DOHH2 (cell line): ENCODE results near the gene MET.

Source experiments
- H3F3A ChIP-seq: fragments of 200-600 bp; sonication (generic), shearing (Covaris generic); 2 replicates; pipeline ENCODE4 v1.6.0; 2016; ENCODE audit warnings: antibody characterized with exemption, mild to moderate bottlenecking; ENCODE audit not compliant: control insufficient read depth, insufficient read depth
- H3K27ac ChIP-seq: fragments of 200-600 bp; sonication (generic); 2 replicates; pipeline ENCODE4 v1.5.1; 2014; ENCODE audit warnings: low read depth, mild to moderate bottlenecking, low read length, moderate library complexity
- H3K27me3 ChIP-seq: fragments of 200-600 bp; sonication (generic); 2 replicates; pipeline ENCODE4 v1.6.1; 2014; ENCODE audit warnings: mild to moderate bottlenecking, low read length, mixed read lengths; ENCODE audit not compliant: control insufficient read depth
- H3K36me3 ChIP-seq: fragments of 200-600 bp; sonication (generic); 2 replicates; pipeline ENCODE4 v1.6.1; 2014; ENCODE audit warnings: mild to moderate bottlenecking, low read length, moderate library complexity, mixed read lengths; ENCODE audit not compliant: control insufficient read depth
- H3K4me1 ChIP-seq: fragments of 200-600 bp; sonication (generic); 2 replicates; pipeline ENCODE4 v1.6.1; 2014; ENCODE audit warnings: mild to moderate bottlenecking, low read length, mixed read lengths; ENCODE audit not compliant: control insufficient read depth
- H3K4me2 ChIP-seq: fragments of 200-600 bp; sonication (generic); 2 replicates; pipeline ENCODE4 v1.6.0; 2014; ENCODE audit warnings: mild to moderate bottlenecking, low read length, moderate library complexity
- H3K4me3 ChIP-seq: fragments of 200-600 bp; sonication (generic); 2 replicates; pipeline ENCODE4 v1.5.1; 2014; ENCODE audit warnings: mild to moderate bottlenecking, low read length, mixed read lengths
- H3K79me2 ChIP-seq: fragments of 200-600 bp; sonication (generic); 2 replicates; pipeline ENCODE4 v1.6.1; 2014; ENCODE audit warnings: mild to moderate bottlenecking, low read length, mixed read lengths; ENCODE audit not compliant: control insufficient read depth
- H3K9me2 ChIP-seq: fragments of 200-600 bp; sonication (generic); replicated peaks from 2 replicates; pipeline ENCODE4 v1.6.1; 2014; ENCODE audit warnings: mild to moderate bottlenecking, low read length, mixed read lengths; ENCODE audit not compliant: control insufficient read depth
- H3K9me3 ChIP-seq: fragments of 200-600 bp; sonication (generic); 2 replicates; pipeline ENCODE4 v1.6.1; 2014; ENCODE audit warnings: antibody characterized with exemption, low read length, mixed read lengths; ENCODE audit not compliant: control insufficient read depth, insufficient read depth
- H4K20me1 ChIP-seq: fragments of 200-600 bp; sonication (generic); 2 replicates; pipeline ENCODE4 v1.6.0; 2014; ENCODE audit warnings: low read depth, mild to moderate bottlenecking, antibody characterized with exemption, low read length, moderate library complexity; ENCODE audit not compliant: control insufficient read depth, insufficient read depth
- CTCF ChIP-seq: fragments of 200-600 bp; sonication (generic); IDR thresholded peaks from one replicate; pipeline ENCODE4 v1.5.1; 2014; ENCODE audit warnings: antibody characterized with exemption, mild to moderate bottlenecking, low read depth, low read length; ENCODE audit not compliant: poor library complexity, severe bottlenecking
- EZH2phosphoT487 ChIP-seq: fragments of 200-600 bp; sonication (generic); IDR thresholded peaks from 2 replicates; pipeline ENCODE4 v1.6.1; 2017; ENCODE audit warnings: borderline replicate concordance, mild to moderate bottlenecking, antibody characterized with exemption, low read length, moderate library complexity, mixed read lengths

Gene MET

GRCh38 chr7:116687801-116688201 is 15.8 kb downstream of the MET start:
- no peaks in the 10 kb centered on the region for H4K20me1 ChIP-seq
- peaks cover 8% of the 10 kb centered on the region for H3K4me1 ChIP-seq
- H3K36me3 ChIP-seq = no peaks in the 10 kb centered on the region
- H3K9me3 ChIP-seq = no peaks in the 10 kb centered on the region
- TF ChIP-seq EZH2phosphoT487 (no peak), CTCF (no peak)
- peaks cover 8% of the 10 kb centered on the region; the same call in 1 of the 2 replicates for H3K27me3 ChIP-seq
- H3K4me3 ChIP-seq = no peak overlapping the region
- no peak overlapping the region for H3K4me2 ChIP-seq
- H3K79me2 ChIP-seq = no peaks in the 10 kb centered on the region
- no peaks in the 10 kb centered on the region for H3F3A ChIP-seq
- H3K27ac ChIP-seq = no peak overlapping the region
- H3K9me2 ChIP-seq = no peaks in the 10 kb centered on the region

DNA sequence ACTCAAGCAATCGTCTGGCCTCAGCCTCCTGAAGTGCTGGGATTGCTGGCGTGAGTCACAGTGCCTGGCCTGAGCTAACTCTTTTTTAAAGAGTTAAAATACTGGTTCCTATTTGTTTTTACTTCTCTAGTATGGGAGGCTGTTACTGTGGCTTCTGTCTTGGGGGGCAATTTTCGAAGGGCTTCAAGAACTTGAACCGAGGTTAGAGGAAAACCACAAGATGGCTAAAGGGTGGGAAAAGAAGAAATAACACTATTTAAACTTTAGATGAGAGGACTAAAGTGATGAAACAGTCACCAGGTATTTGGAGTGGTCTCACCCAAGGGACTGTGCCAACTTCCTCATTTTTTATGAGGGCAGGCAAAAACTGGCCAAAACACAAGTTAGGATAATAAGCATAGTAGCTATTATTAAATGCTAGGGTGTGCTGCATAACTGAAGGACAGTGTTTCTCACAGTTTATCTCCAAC is 17.8 kb downstream of the MET start:
- Histone ChIP-seq H3K4me2 (no peak overlapping the region), H3K9me2 (no peaks in the 10 kb centered on the region), H3K27ac (no peak overlapping the region), H3K4me3 (no peak overlapping the region), H3F3A (no peaks in the 10 kb centered on the region), H3K4me1 (no peaks in the 10 kb centered on the region), H3K79me2 (no peaks in the 10 kb centered on the region), H4K20me1 (no peaks in the 10 kb centered on the region), H3K9me3 (no peaks in the 10 kb centered on the region), H3K36me3 (no peaks in the 10 kb centered on the region), H3K27me3 (peaks cover 8% of the 10 kb centered on the region; the same call in 1 of the 2 replicates)
- TF ChIP-seq CTCF (no peak), EZH2phosphoT487 (no peak)

GRCh38 chr7:116691664-116692063 is 19.7 kb downstream of the MET start:
- no peaks in the 10 kb centered on the region for H3F3A ChIP-seq
- H3K4me3 ChIP-seq = no peak overlapping the region
- no peaks in the 10 kb centered on the region for H3K79me2 ChIP-seq
- H3K9me2 ChIP-seq = no peaks in the 10 kb centered on the region
- H3K4me1 ChIP-seq = no peaks in the 10 kb centered on the region
- H3K27ac ChIP-seq = no peak overlapping the region
- no peak overlapping the region for H3K4me2 ChIP-seq
- no peaks in the 10 kb centered on the region for H3K9me3 ChIP-seq
- TF ChIP-seq EZH2phosphoT487 = no peak
- no peak for TF ChIP-seq CTCF
- H3K27me3 ChIP-seq = peaks cover 8% of the 10 kb centered on the region; the same call in 1 of the 2 replicates
- H3K36me3 ChIP-seq = no peaks in the 10 kb centered on the region
- H4K20me1 ChIP-seq = no peaks in the 10 kb centered on the region
